Testis (tissue), 3 donors: Measurements from ENCODE around the gene MAP3K2. TPM values are rescaled to one million over a fixed set of nuclear protein-coding genes. Genes with fewer than 3 reads are reported as not detected.

Source experiments
- DNase-seq: peaks from one replicate; pipeline ENCODE4 v3.0.0-alpha.2; 2019
- H3K27ac ChIP-seq, 2 donors: fragments of 200-600 bp; sonication (generic); one replicate each; pipeline ENCODE4 v1.5.1; 2019
- H3K27me3 ChIP-seq: fragments of 200-600 bp; sonication (generic); one replicate; pipeline ENCODE4 v1.5.1; 2019
- H3K36me3 ChIP-seq: fragments of 200-600 bp; sonication (generic); one replicate; pipeline ENCODE4 v1.5.1; 2017; ENCODE audit warnings: low read depth; ENCODE audit errors: missing control alignments
- H3K4me1 ChIP-seq: fragments of 200-600 bp; sonication (generic); one replicate; pipeline ENCODE4 v1.5.1; 2019
- H3K4me3 ChIP-seq, 2 donors: fragments of 200-600 bp; sonication (generic); one replicate each; pipeline ENCODE4 v1.5.1; 2017 to 2019
- H3K9me3 ChIP-seq: fragments of 200-600 bp; sonication (generic); one replicate; pipeline ENCODE4 v1.5.1; 2017
- CTCF ChIP-seq, 3 experiments: fragments of 450-650 bp in 2 of 3; fragments of 200-600 bp in 1 of 3; sonication (generic) in 1 of 3; IDR thresholded peaks; one replicate each; pipeline ENCODE4 v1.5.1; 2016 to 2019; ENCODE audit warnings: antibody characterized with exemption in 3 of 3, mild to moderate bottlenecking in 2 of 3, moderate library complexity in 1 of 3
- POLR2A ChIP-seq: fragments of 450-650 bp; IDR thresholded peaks from one replicate; pipeline ENCODE4 v1.6.1; 2017; ENCODE audit warnings: antibody characterized with exemption, mild to moderate bottlenecking, moderate library complexity
- WGBS, 2 donors: methylation state at CpG; one replicate each; pipeline ENCODE4 v1.1.5; 2018; 5-methylcytosine and 5-hydroxymethylcytosine counted together
- intact Hi-C: fragments of 100-400 bp; cut with DNase I; formaldehyde crosslinking; loops from one replicate; pipeline ENCODE4 v1.15.1; 2023; ENCODE audit warnings: low total_unique reads
- microRNA-seq, 2 donors: library from miRNA; unstranded; fragments of <30 nt; microRNA quantifications; one replicate each; pipeline ENCODE4, GENCODE V29; 2016; ENCODE audit warnings: borderline number of aligned reads in 2 of 2, borderline replicate concordance in 1 of 2
- polyA plus RNA-seq: library from polyadenylated mRNA; stranded (reverse); fragments of 350-450 nt; fragmentation: Illumina TruSeq; extraction: RNeasy Lipid Tissue Mini Kit (QIAGEN cat#74804); gene quantifications from one replicate; pipeline ENCODE4 v1.2.3, GENCODE V29; 2014; ENCODE audit warnings: low read depth, low replicate concordance; ENCODE audit not compliant: insufficient read depth
- small RNA-seq, 2 donors: library from RNA; depleted of rRNA; stranded (forward); fragments of <200 nt; gene quantifications; one replicate each; pipeline ENCODE3, GENCODE V24; 2016
- total RNA-seq, 2 donors: library from RNA; depleted of rRNA; stranded (reverse); fragments of >200 nt; gene quantifications; one replicate each; pipeline ENCODE4 v1.2.3, GENCODE V29; 2016

Gene MAP3K2
- total and polyA plus RNA-seq, 3 donors from 2014 or later = 16.3 to 74.5 (median 74.0) TPM

- H3K27ac ChIP-seq = no peak overlapping the region
- intact Hi-C loops = no loop called here
- no peaks in the 10 kb centered on the region for H3K36me3 ChIP-seq
- 95 to 97% methylated on average over 5 to 6 of the region's 6 CpGs for WGBS, 2 donors
- DNase-seq = no peak
- no peaks in the 10 kb centered on the region for H3K9me3 ChIP-seq
- no peaks in the 10 kb centered on the region for H3K27me3 ChIP-seq
- TF ChIP-seq POLR2A = no peak
- no peak for TF ChIP-seq CTCF (IDR thresholded peaks at IDR 0.05)
- no peak overlapping the region for H3K4me3 ChIP-seq
- no peaks in the 10 kb centered on the region for H3K4me1 ChIP-seq
These were observed 132.1 kb downstream of the MAP3K2 start for GRCh38 chr2:127255721-127256120.

- no peak overlapping the region for H3K4me3 ChIP-seq
- no peak for TF ChIP-seq CTCF (IDR thresholded peaks at IDR 0.05)
- no peak for TF ChIP-seq POLR2A
- intact Hi-C loops = no loop called here
- no peaks in the 10 kb centered on the region for H3K36me3 ChIP-seq
- WGBS, 2 donors = 37 to 47% methylated on average over 2 of the region's 2 CpGs
- no peaks in the 10 kb centered on the region for H3K27me3 ChIP-seq
- no peaks in the 10 kb centered on the region for H3K4me1 ChIP-seq
- no peak overlapping the region for H3K27ac ChIP-seq
- DNase-seq = no peak
- H3K9me3 ChIP-seq = no peaks in the 10 kb centered on the region
These were observed 132.6 kb downstream of the MAP3K2 start for GRCh38 chr2:127255146-127255545.

- no peak for DNase-seq
- intact Hi-C loops = no loop called here
- Histone ChIP-seq H3K4me3 (no peak overlapping the region), H3K27ac (no peak overlapping the region), H3K9me3 (no peaks in the 10 kb centered on the region), H3K36me3 (no peaks in the 10 kb centered on the region), H3K4me1 (no peaks in the 10 kb centered on the region), H3K27me3 (no peaks in the 10 kb centered on the region)
- WGBS, 2 donors = 76 to 81% methylated on average over 7 of the region's 7 CpGs
- no peak for TF ChIP-seq CTCF (IDR thresholded peaks at IDR 0.05)
- TF ChIP-seq POLR2A = no peak
These were observed 133.3 kb downstream of the MAP3K2 start for GRCh38 chr2:127254386-127254981.

Small RNA genes within 50 kb of the gene (microRNA-seq; reads per million reads assigned to microRNA genes)
- 0 reads per million in 2 donors for gene MIR4783

Small RNA genes within 50 kb of the gene (small RNA-seq; reads per million reads assigned to genes)
- 0 reads per million in 2 donors for gene MIR4783
- 0 reads per million in 2 donors for gene RNU6-1147P

Other genes with a start within 250 kb of the MAP3K2 start
- gene CYP27C1, start 167.7 kb downstream of the MAP3K2 start, total RNA-seq = under 1 TPM; 0.50 to 0.55 TPM
- gene CYP27C1, start 167.7 kb downstream of the MAP3K2 start, polyA plus RNA-seq = 0.47 TPM
- 10 to 100 TPM; 78.2 to 87.5 TPM for gene ERCC3, start 93.8 kb downstream of the MAP3K2 start, total RNA-seq
- 81.2 TPM for gene ERCC3, start 93.8 kb downstream of the MAP3K2 start, polyA plus RNA-seq
- under 1 TPM in 1 of 2 donors, not detected in 1; 0.63 TPM for gene PROC, start 30.5 kb upstream of the MAP3K2 start, total RNA-seq
- gene PROC, start 30.5 kb upstream of the MAP3K2 start, polyA plus RNA-seq = not detected
- 10 to 100 TPM; 39.6 to 52.7 TPM for gene IWS1, start 138.5 kb upstream of the MAP3K2 start, total RNA-seq
- gene IWS1, start 138.5 kb upstream of the MAP3K2 start, polyA plus RNA-seq = 33.7 TPM
- gene MYO7B, start 147.7 kb upstream of the MAP3K2 start, total RNA-seq = 1 to 10 TPM; 3.6 to 5.6 TPM
- gene MYO7B, start 147.7 kb upstream of the MAP3K2 start, polyA plus RNA-seq = 4.2 TPM